Lower lobe of right lung (tissue), 2 donors: ENCODE measurements around the gene BCL2L11. TPM values are rescaled to one million over a fixed set of nuclear protein-coding genes. Genes with fewer than 3 reads are reported as not detected.

ENCODE experiments used
- ATAC-seq, 2 donors: fragments of 200-7000 bp; cut with Tn5 transposase; one replicate each; pipeline ENCODE4 v1.9.1; 2020 to 2022; ENCODE audit warnings: mild to moderate bottlenecking in 2 of 2, moderate library complexity in 2 of 2
- DNase-seq: peaks from one replicate; pipeline ENCODE4 v3.0.0-alpha.2; 2020
- H3K27ac ChIP-seq: fragments of 200-600 bp; one replicate; pipeline ENCODE4 v1.8.0; 2022
- H3K27me3 ChIP-seq: fragments of 200-600 bp; one replicate; pipeline ENCODE4 v1.8.0; 2022; ENCODE audit warnings: low read depth
- H3K36me3 ChIP-seq: fragments of 200-600 bp; one replicate; pipeline ENCODE4 v1.8.0; 2022; ENCODE audit warnings: mild to moderate bottlenecking
- H3K4me1 ChIP-seq: fragments of 200-600 bp; one replicate; pipeline ENCODE4 v1.8.0; 2022
- H3K4me3 ChIP-seq: fragments of 200-600 bp; one replicate; pipeline ENCODE4 v1.8.0; 2022; ENCODE audit warnings: mild to moderate bottlenecking
- H3K9me3 ChIP-seq: fragments of 200-600 bp; one replicate; pipeline ENCODE4 v1.8.0; 2022
- intact Hi-C: fragments of 100-400 bp; cut with DNase I; formaldehyde crosslinking; loops from one replicate; pipeline ENCODE4 v1.11.0; 2022
- total RNA-seq: library from RNA; stranded (reverse); fragmentation: NEBNext Ultra II Directional; extraction: Animal tissue kit (Norgen Biotek cat#: 25700); gene quantifications from one replicate; pipeline ENCODE4 v1.2.1, GENCODE V29; 2021
- TF ChIP-seq, protein P1 (sequence below): fragments of 200-600 bp; IDR thresholded peaks from one replicate; pipeline ENCODE4 v1.8.0; 2022; ENCODE audit warnings: antibody characterized with exemption, mild to moderate bottlenecking
- donor health status: DM: no; HTN: yes; CAD: no; lungs with severe emphysema.

The BCL2L11 gene
- total RNA-seq, 1 donor from 2014 or later: 23.7 TPM

DNA sequence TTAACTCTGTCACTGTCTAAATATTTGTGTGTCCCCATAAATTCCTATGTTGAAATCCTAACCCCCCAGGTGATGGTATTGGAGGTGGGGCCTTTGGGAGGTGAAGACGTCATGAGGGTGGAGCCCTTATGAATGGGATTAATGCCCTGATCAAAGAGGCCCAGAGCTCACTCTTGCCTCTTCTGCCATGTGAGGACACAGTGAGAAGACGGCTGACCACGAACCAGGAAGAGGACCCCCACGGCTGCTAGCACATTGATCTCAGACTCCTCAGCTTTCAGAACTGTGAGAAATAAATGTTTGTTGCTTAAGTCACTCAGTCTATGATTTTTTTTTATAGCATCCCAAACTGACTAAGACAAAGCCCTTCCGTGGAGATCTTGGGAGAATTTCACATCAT lies 71.2 kb downstream of the BCL2L11 start:
- no peak overlapping the region for H3K27ac ChIP-seq
- no peak overlapping the region for H3K4me3 ChIP-seq
- no peaks in the 10 kb centered on the region for H3K4me1 ChIP-seq
- H3K36me3 ChIP-seq: no peaks in the 10 kb centered on the region
- intact Hi-C loops: no loop called here
- DNase-seq: no peak
- TF ChIP-seq, protein P1, sequence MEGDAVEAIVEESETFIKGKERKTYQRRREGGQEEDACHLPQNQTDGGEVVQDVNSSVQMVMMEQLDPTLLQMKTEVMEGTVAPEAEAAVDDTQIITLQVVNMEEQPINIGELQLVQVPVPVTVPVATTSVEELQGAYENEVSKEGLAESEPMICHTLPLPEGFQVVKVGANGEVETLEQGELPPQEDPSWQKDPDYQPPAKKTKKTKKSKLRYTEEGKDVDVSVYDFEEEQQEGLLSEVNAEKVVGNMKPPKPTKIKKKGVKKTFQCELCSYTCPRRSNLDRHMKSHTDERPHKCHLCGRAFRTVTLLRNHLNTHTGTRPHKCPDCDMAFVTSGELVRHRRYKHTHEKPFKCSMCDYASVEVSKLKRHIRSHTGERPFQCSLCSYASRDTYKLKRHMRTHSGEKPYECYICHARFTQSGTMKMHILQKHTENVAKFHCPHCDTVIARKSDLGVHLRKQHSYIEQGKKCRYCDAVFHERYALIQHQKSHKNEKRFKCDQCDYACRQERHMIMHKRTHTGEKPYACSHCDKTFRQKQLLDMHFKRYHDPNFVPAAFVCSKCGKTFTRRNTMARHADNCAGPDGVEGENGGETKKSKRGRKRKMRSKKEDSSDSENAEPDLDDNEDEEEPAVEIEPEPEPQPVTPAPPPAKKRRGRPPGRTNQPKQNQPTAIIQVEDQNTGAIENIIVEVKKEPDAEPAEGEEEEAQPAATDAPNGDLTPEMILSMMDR: no peak
- no peak for ATAC-seq
- no peaks in the 10 kb centered on the region for H3K9me3 ChIP-seq
- H3K27me3 ChIP-seq: no peaks in the 10 kb centered on the region

DNA sequence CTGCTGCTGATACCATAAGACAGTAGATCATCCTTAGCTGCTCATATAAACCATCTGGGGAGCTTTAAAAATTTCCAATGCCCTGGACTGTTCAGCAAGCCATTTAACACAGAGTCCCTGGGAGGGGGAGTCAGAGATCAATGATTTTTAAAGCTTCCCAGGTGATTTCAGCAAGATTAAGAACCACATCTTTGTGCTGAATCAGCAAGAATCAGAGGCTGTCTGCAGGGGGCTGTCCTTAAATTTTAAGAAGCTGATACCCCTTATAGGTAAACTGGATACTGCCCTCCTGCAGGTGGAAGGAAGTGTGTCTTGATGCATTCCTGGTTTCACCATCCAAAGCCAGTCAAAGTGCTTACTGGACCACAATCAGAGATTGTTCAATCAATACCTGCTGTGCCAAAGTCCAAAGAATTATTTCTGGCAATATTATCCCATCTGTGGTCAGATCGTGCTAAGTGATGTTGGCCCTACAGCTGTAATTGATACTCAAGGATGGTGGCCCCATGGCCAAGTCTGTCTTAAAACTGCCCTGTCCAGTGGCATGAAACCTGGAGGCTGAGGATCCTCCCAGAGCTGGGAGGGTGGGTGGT lies 72.2 kb downstream of the BCL2L11 start:
- DNase-seq: no peak
- H3K4me3 ChIP-seq: no peak overlapping the region
- intact Hi-C loops: no loop called here

DNA sequence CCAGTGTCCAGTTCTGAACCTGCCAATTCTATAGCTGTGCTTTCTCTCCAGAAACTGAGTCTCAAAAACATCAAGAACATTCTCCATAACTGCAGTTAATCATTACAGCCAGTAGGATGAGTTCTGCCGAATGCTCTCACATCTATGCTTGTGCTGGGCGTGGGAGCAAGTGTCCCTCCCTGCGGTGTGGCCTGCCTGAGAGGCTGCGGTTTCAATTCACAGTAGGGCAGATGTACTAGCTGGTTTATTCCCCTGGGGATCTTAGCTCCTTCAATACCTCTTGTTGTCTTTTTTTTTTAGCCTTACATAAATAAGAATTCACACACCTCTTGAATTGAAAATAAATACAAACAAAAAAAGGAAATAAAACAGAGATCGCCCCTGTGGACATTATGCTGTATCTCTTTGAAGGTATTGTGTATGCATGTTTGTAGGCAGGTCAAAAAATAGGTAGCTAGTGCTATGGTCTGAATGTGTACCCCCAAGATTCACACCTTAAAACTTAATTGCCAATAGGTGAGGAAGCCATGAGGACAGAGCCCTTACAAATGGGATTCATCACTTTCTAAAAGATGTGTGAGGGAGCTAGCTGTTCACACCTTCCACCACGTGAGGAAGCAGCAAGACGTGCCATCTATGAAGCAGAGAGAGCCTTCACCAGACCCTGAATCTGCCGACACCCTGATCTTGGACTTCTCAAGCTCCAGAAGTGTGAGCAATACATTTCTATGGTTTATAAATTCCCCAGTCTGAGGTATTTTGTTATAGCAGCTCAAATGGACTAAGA lies 74.3 kb downstream of the BCL2L11 start:
- ATAC-seq: no peak
- intact Hi-C loops: no loop called here
- Histone ChIP-seq H3K27me3 (no peaks in the 10 kb centered on the region), H3K27ac (no peak overlapping the region), H3K9me3 (no peaks in the 10 kb centered on the region), H3K4me3 (no peak overlapping the region), H3K36me3 (no peaks in the 10 kb centered on the region), H3K4me1 (no peaks in the 10 kb centered on the region)
- TF ChIP-seq, protein P1: no peak
- DNase-seq: no peak

More for the DNA sequence above, 72.2 kb downstream of the BCL2L11 start:
- TF ChIP-seq, protein P1: no peak
- no peaks in the 10 kb centered on the region for H3K27me3 ChIP-seq
- no peaks in the 10 kb centered on the region for H3K9me3 ChIP-seq
- no peak for ATAC-seq
- H3K4me1 ChIP-seq: no peaks in the 10 kb centered on the region
- H3K27ac ChIP-seq: no peak overlapping the region
- no peaks in the 10 kb centered on the region for H3K36me3 ChIP-seq

DNA sequence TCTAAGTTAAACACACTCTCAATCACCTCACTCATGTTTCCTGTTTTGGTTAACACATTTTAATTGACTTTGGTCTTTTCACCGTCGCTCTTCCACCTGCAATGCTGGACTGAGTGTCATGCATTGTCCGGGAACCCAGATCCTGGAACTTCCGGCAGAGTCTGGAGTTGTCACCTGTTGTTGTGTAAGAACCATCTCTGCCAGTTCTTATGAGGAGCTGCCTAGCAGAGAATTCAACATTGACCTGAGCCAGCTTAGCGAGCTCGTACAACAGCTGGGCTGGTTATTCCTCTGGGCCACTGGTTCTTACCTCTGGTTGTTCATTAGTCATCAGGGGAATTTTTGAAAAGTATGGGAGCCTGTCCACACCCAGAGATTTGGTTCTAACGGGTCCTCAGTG lies 75.7 kb downstream of the BCL2L11 start:
- H3K27me3 ChIP-seq: no peaks in the 10 kb centered on the region
- H3K9me3 ChIP-seq: no peaks in the 10 kb centered on the region
- H3K27ac ChIP-seq: no peak overlapping the region
- intact Hi-C loops: no loop called here
- DNase-seq: no peak
- TF ChIP-seq, protein P1: no peak
- H3K4me3 ChIP-seq: no peak overlapping the region
- no peaks in the 10 kb centered on the region for H3K36me3 ChIP-seq
- H3K4me1 ChIP-seq: no peaks in the 10 kb centered on the region
- no peak for ATAC-seq

DNA sequence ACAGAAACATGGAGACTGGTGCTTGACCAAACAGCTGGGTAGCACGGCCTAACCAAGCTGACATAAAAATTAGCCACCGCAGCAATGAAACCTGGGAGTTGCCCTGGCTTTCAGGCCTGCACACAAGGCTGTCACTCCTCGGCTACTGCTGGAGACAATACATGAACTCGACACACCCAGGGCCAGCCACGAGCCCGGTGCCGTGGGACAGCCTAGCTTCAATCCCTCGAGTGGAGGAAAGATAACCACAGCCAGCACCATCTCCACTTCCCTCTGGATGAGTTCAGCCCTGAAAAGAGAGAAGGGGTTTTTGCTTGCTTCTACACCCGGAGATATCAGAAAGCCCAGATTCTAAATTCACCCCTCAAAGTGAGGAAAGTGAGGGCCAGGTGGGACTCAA lies 78.0 kb downstream of the BCL2L11 start:
- TF ChIP-seq, protein P1: no peak
- H3K4me3 ChIP-seq: no peak overlapping the region
- no peaks in the 10 kb centered on the region for H3K36me3 ChIP-seq
- ATAC-seq (no peak), DNase-seq (no peak)
- H3K27me3 ChIP-seq: no peaks in the 10 kb centered on the region
- no peak overlapping the region for H3K27ac ChIP-seq
- intact Hi-C loops: no loop called here
- H3K4me1 ChIP-seq: no peaks in the 10 kb centered on the region
- H3K9me3 ChIP-seq: no peaks in the 10 kb centered on the region
